Measurements from ENCODE around the gene SSH2.

DNA sequence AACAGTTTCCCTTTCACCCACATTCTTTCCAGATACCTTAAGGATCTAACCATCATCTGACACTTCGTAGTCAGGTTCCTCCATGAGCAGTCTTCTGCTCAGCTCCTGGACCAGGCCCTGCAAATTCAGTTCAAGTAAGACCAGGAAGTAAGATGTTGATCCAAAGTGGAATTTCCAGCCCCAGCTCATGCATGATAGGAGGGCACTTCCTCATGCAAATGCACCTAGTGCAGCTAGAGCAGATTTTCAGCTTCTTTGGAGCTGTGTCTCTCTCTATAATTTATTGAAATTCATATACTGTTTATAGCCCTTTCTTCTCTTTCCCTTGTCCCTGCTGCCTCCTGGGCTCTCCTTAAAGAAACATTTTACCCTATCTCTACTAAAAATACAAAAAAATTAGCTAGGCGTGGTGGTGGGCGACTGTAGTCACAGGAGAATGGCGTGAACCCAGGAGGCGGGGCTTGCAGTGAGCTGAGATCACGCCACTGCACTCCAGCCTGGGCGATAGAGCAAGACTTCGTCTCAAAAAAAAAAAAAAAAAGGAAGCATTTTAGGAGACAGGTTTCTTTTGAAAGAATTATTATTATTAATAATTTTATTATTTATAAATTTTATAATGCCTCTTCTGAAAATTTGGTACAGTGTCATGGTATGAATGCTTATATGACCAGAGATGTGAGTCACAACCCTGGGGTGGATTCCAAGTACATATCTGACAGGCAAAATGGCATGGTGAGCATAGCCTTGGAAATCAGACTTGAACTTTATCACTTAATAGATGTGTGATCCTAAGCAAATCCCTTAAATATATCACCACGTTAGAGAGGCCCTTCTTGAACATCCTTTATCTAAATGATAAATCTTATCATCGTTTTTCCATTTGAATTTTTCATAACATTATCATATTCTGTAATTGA lies 94.3 kb downstream of the SSH2 start:
- TF ChIP-seq EZH2 (IDR thresholded peaks at IDR 0.05; ENCODE audit: low read length, unreplicated experiment): no peak
- no peak for TF ChIP-seq CTCF (conservative IDR thresholded peaks at IDR 0.05; ENCODE audit: low read depth, low read length)
- no peak for TF ChIP-seq EZH2phosphoT487 (IDR thresholded peaks at IDR 0.05; ENCODE audit: borderline replicate concordance, low read length)

Measured in PC-3 (cell line).